H1 (cell line): ENCODE measurements around the gene SPATS2. TPM values are rescaled to one million over a fixed set of nuclear protein-coding genes. Genes with fewer than 3 reads are reported as not detected.
"Not testable (repeated sequence)": the region's sequence is repeated elsewhere in the genome, so short reads cannot be mapped to it uniquely, and the experiment has no call there.

Experiments
- CTCF ChIA-PET: fragments of 300-600 bp; sonication (Branson Sonifier 250); formaldehyde crosslinking; loops from one replicate; lab custom pipeline; 2021; ENCODE audit not compliant: partially characterized antibody; lab: Charles Lee
- POLR2A ChIA-PET: fragments of 300-600 bp; sonication (Branson Sonifier 250); formaldehyde crosslinking; loops from one replicate; lab custom pipeline; 2021; ENCODE audit warnings: inconsistent platforms; ENCODE audit not compliant: partially characterized antibody; lab: Charles Lee
- DNase-seq, 2 experiments: peaks; one replicate each; pipeline versions ENCODE4 v3.0.0 to v3.0.0-alpha.2; 2010 to 2022; ENCODE audit warnings: low spot score in 2 of 2, low read depth in 1 of 2, mixed read lengths in 1 of 2
- FAIRE-seq: peaks from 2 replicates; lab custom pipeline; 2011; peaks lifted over from hg19 to GRCh38; lab: Jason Lieb, UNC
- H2AFZ ChIP-seq: 2 replicates; pipeline ENCODE4 v1.8.1; 2012; ENCODE audit warnings: low read length, inconsistent platforms
- H2AK5ac ChIP-seq: 2 replicates; pipeline ENCODE4 v1.6.1; 2013; ENCODE audit warnings: low read depth, low read length
- H2BK120ac ChIP-seq: replicated peaks from 2 replicates; pipeline ENCODE3; 2013; ENCODE audit warnings: low read depth, low read length, inconsistent platforms
- H2BK12ac ChIP-seq: 2 replicates; pipeline ENCODE4 v1.6.1; 2013; ENCODE audit warnings: low read depth, low read length
- H2BK15ac ChIP-seq: 2 replicates; pipeline ENCODE4 v1.6.1; 2013; ENCODE audit warnings: low read length
- H2BK20ac ChIP-seq: 2 replicates; pipeline ENCODE4 v1.6.1; 2013; ENCODE audit warnings: low read length
- H2BK5ac ChIP-seq: 2 replicates; pipeline ENCODE4 v1.6.1; 2013; ENCODE audit warnings: low read depth, low read length
- H3K14ac ChIP-seq: 2 replicates; pipeline ENCODE4 v1.6.1; 2013; ENCODE audit warnings: inconsistent platforms; ENCODE audit not compliant: insufficient read length
- H3K18ac ChIP-seq: 2 replicates; pipeline ENCODE4 v1.6.1; 2013; ENCODE audit warnings: low read length; ENCODE audit errors: extremely low read depth
- H3K23ac ChIP-seq: 2 replicates; pipeline ENCODE4 v1.6.1; 2013; ENCODE audit warnings: inconsistent platforms; ENCODE audit not compliant: insufficient read length
- H3K23me2 ChIP-seq: 2 replicates; pipeline ENCODE4 v1.6.1; 2013; ENCODE audit warnings: low read depth, low read length
- H3K27ac ChIP-seq: 2 replicates; pipeline ENCODE4 v1.6.1; 2011; ENCODE audit warnings: low read depth, low read length, inconsistent platforms
- H3K27me3 ChIP-seq, 4 experiments: replicated peaks in 1 of 4; 1 replicate in 1 of 4; 2 replicates in 3 of 4; pipeline versions ENCODE4 v1.6.1 to v1.8.1; 2011 to 2013; ENCODE audit warnings: low read length in 3 of 4, mild to moderate bottlenecking in 3 of 4, inconsistent platforms in 2 of 4, mixed read lengths in 2 of 4, moderate library complexity in 1 of 4; ENCODE audit not compliant: control insufficient read depth in 3 of 4, insufficient read depth in 3 of 4; ENCODE audit errors: extremely low read depth in 1 of 4
- H3K36me3 ChIP-seq, 4 experiments: 2 replicates each; pipeline versions ENCODE4 v1.6.1 to v1.8.1; 2011 to 2013; ENCODE audit warnings: mild to moderate bottlenecking in 4 of 4, low read length in 3 of 4, moderate library complexity in 2 of 4, control low read depth in 1 of 4, inconsistent platforms in 1 of 4; ENCODE audit not compliant: insufficient read depth in 4 of 4, control insufficient read depth in 2 of 4
- H3K4ac ChIP-seq: replicated peaks from 2 replicates; pipeline ENCODE3; 2013; ENCODE audit warnings: low read length, low read depth, mixed read lengths, inconsistent platforms; ENCODE audit not compliant: insufficient read length
- H3K4me1 ChIP-seq, 4 experiments: replicated peaks in 1 of 4; 1 replicate in 1 of 4; 2 replicates in 3 of 4; pipeline versions ENCODE4 v1.6.1 to v1.8.1; 2011 to 2013; ENCODE audit warnings: low read length in 3 of 4, inconsistent platforms in 2 of 4, mixed read lengths in 1 of 4; ENCODE audit not compliant: insufficient read depth in 4 of 4, control insufficient read depth in 3 of 4
- H3K4me2 ChIP-seq, 2 experiments: 2 replicates each; pipeline versions ENCODE4 v1.6.1 to v1.8.1; 2011 to 2013; ENCODE audit warnings: low read depth in 2 of 2, low read length in 2 of 2, control low read depth in 1 of 2, inconsistent platforms in 1 of 2, mild to moderate bottlenecking in 1 of 2; ENCODE audit not compliant: insufficient read depth in 1 of 2
- H3K4me3 ChIP-seq, 4 experiments: fragments of 200-600, 300-600 bp in 1 of 4; sonication (generic), shearing (Covaris generic), sonication (Bioruptor Twin) in 1 of 4; 2 replicates each; pipeline versions ENCODE4 v1.5.1 to v1.8.1; 2011 to 2016; ENCODE audit warnings: low read length in 4 of 4, low read depth in 3 of 4, control low read depth in 2 of 4, inconsistent platforms in 2 of 4, mild to moderate bottlenecking in 2 of 4, mixed read lengths in 1 of 4, moderate library complexity in 1 of 4; ENCODE audit not compliant: insufficient read depth in 2 of 4; ENCODE audit errors: extremely low read depth in 1 of 4
- H3K56ac ChIP-seq: replicated peaks from 2 replicates; pipeline ENCODE3; 2013; ENCODE audit warnings: low read depth, mild to moderate bottlenecking, mixed read lengths, low read length, inconsistent platforms; ENCODE audit not compliant: insufficient read length
- H3K79me1 ChIP-seq: 2 replicates; pipeline ENCODE4 v1.6.1; 2013; ENCODE audit warnings: low read depth, low read length, control low read depth
- H3K79me2 ChIP-seq, 2 experiments: 2 replicates each; pipeline versions ENCODE4 v1.6.1 to v1.8.1; 2012 to 2013; ENCODE audit warnings: low read length in 2 of 2, mild to moderate bottlenecking in 2 of 2, inconsistent platforms in 1 of 2; ENCODE audit not compliant: insufficient read depth in 2 of 2, control insufficient read depth in 1 of 2
- H3K9ac ChIP-seq, 4 experiments: replicated peaks in 1 of 4; 1 replicate in 1 of 4; 2 replicates in 3 of 4; pipeline versions ENCODE4 v1.6.1 to v1.8.1; 2011 to 2013; ENCODE audit warnings: low read depth in 3 of 4, low read length in 3 of 4, control low read depth in 2 of 4, mild to moderate bottlenecking in 2 of 4, moderate library complexity in 2 of 4, inconsistent platforms in 1 of 4; ENCODE audit errors: extremely low read depth in 1 of 4
- H3K9me3 ChIP-seq, 2 experiments: 2 replicates each; pipeline versions ENCODE4 v1.6.1 to v1.8.1; 2012 to 2013; ENCODE audit warnings: mild to moderate bottlenecking in 2 of 2, moderate library complexity in 2 of 2, control low read depth in 1 of 2, inconsistent platforms in 1 of 2, low read depth in 1 of 2, low read length in 1 of 2, mixed read lengths in 1 of 2; ENCODE audit not compliant: insufficient read depth in 2 of 2
- H4K20me1 ChIP-seq, 2 experiments: replicated peaks in 1 of 2; 2 replicates each; pipeline versions ENCODE3 to v1.8.1; 2011 to 2013; ENCODE audit warnings: inconsistent platforms in 2 of 2, low read length in 2 of 2, mild to moderate bottlenecking in 1 of 2; ENCODE audit not compliant: insufficient read depth in 2 of 2, control insufficient read depth in 1 of 2
- H4K5ac ChIP-seq: 2 replicates; pipeline ENCODE4 v1.6.1; 2013; ENCODE audit warnings: low read length, low read depth, mixed read lengths, inconsistent platforms; ENCODE audit not compliant: insufficient read length
- H4K8ac ChIP-seq: 2 replicates; pipeline ENCODE4 v1.8.0; 2013; ENCODE audit warnings: mild to moderate bottlenecking, moderate library complexity, low read length, inconsistent platforms; ENCODE audit not compliant: insufficient read depth; ENCODE audit errors: extremely low read depth
- H4K91ac ChIP-seq: replicated peaks from 2 replicates; pipeline ENCODE3; 2013; ENCODE audit warnings: low read length, mixed read lengths, inconsistent platforms; ENCODE audit not compliant: insufficient read length
- WGBS, 2 experiments: shearing (Covaris generic) in 1 of 2; methylation state at CpG; one replicate each; pipeline versions ENCODE4 v1.1.6 to v1.1.7; 2013 to 2015; ENCODE audit warnings: low lambda C conversion rate in 2 of 2, mixed read lengths in 2 of 2, inconsistent platforms in 1 of 2, low coverage in 1 of 2, missing lambda C conversion rate in 1 of 2; ENCODE audit not compliant: insufficient replicate concordance in 2 of 2, insufficient coverage in 1 of 2, insufficient read length in 1 of 2; ENCODE audit errors: extremely low coverage in 1 of 2, missing lambda C conversion rate in 1 of 2; 5-methylcytosine and 5-hydroxymethylcytosine counted together
- polyA plus RNA-seq, 7 experiments: library from polyadenylated mRNA; depleted of rRNA in 3 of 7; stranded (reverse) in 5 of 7; unstranded in 2 of 7; fragments of >200 nt in 5 of 7; fragments of 200-250 nt in 2 of 7; gene quantifications; 1 replicate in 5 of 7; 2 replicates in 1 of 7; 4 replicates in 1 of 7; pipeline versions ENCODE4 v1.2.1 to v1.2.3, GENCODE V29; 2011 to 2013; ENCODE audit warnings: missing spikeins in 2 of 7, mixed read lengths in 2 of 7
- total RNA-seq: library from RNA; stranded (reverse); fragmentation: NEBNext Ultra II Directional; extraction: Animal tissue kit (Norgen Biotek cat#: 25700); gene quantifications from 2 replicates; pipeline ENCODE4 v1.2.1, GENCODE V29; 2021

SPATS2 gene
- total and polyA plus RNA-seq, 2 of the 8 experiments (the other 6 are each of a cell fraction or from before 2014, with no cell fraction given) = 19.2 to 24.5 TPM

DNA sequence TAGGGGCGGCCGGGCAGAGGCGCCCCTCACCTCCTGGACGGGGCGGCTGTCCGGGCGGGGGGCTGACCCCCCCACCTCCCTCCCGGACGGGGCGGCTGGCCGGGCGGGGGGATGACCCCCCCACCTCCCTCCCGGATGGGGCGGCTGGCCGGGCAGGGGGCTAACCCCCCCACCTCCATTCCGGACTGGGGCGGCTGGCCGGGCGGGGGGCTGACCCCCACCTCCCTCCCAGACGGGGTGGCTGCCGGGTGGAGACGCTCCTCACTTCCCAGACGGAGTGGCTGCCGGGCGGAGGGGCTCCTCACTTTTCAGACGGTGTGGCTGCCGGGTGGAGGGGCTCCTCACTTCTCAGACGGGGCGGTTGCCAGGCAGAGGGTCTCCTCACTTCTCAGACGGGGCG lies 69.5 kb downstream of the SPATS2 start:
- H3K4me1 ChIP-seq, H2BK12ac ChIP-seq, H3K27me3 ChIP-seq, H3K36me3 ChIP-seq, H4K8ac ChIP-seq, H3K79me1 ChIP-seq, H3K18ac ChIP-seq, H3K23ac ChIP-seq, POLR2A ChIA-PET, H4K20me1 ChIP-seq, H4K5ac ChIP-seq, H2BK20ac ChIP-seq, H3K56ac ChIP-seq, DNase-seq, H2AK5ac ChIP-seq, H3K4ac ChIP-seq, H3K14ac ChIP-seq, H2BK5ac ChIP-seq, CTCF ChIA-PET, H2AFZ ChIP-seq, FAIRE-seq, H4K91ac ChIP-seq, H3K79me2 ChIP-seq, H3K9ac ChIP-seq, H3K27ac ChIP-seq, H3K4me3 ChIP-seq, H3K9me3 ChIP-seq, H3K4me2 ChIP-seq, H3K23me2 ChIP-seq, H2BK120ac ChIP-seq, H2BK15ac ChIP-seq: not testable (repeated sequence)
- no CpG with 5 or more reads among the region's 31 CpGs for WGBS, 2 experiments
